Nephron (organoid): ENCODE results near the gene CNPY1.

Experiments
- H3K27ac Mint-ChIP-seq, 3 experiments: 2 replicates each; pipeline ENCODE4 v1.8.0; 2020; ENCODE audit warnings: mixed read lengths in 3 of 3, mild to moderate bottlenecking in 2 of 3, moderate library complexity in 1 of 3
- H3K27me3 Mint-ChIP-seq: 2 replicates; pipeline ENCODE4 v1.8.0; 2021; ENCODE audit warnings: low read depth, mild to moderate bottlenecking, moderate library complexity, mixed read lengths
- H3K36me3 Mint-ChIP-seq: 2 replicates; pipeline ENCODE4 v1.8.0; 2020; ENCODE audit warnings: low read depth, mixed read lengths
- H3K4me1 Mint-ChIP-seq: 2 replicates; pipeline ENCODE4 v1.8.0; 2020; ENCODE audit warnings: mixed read lengths
- H3K4me3 Mint-ChIP-seq, 3 experiments: 2 replicates each; pipeline ENCODE4 v1.8.0; 2020; ENCODE audit warnings: mild to moderate bottlenecking in 3 of 3, mixed read lengths in 3 of 3, moderate library complexity in 2 of 3
- H3K9me3 Mint-ChIP-seq: 2 replicates; pipeline ENCODE4 v1.8.0; 2020; ENCODE audit warnings: mixed read lengths
- CTCF ChIP-seq, 3 experiments: fragments of 200-600 bp; sonication (generic); IDR thresholded peaks; one replicate each; pipeline ENCODE4 v1.5.0; 2021; ENCODE audit warnings: antibody characterized with exemption in 3 of 3; ENCODE audit not compliant: unreplicated experiment in 3 of 3

Gene CNPY1

GRCh38 chr7:155470686-155471638 lies 75.4 kb downstream of the CNPY1 start:
- H3K4me1 Mint-ChIP-seq: peaks cover 30% of the 10 kb centered on the region
- H3K36me3 Mint-ChIP-seq: no peaks in the 10 kb centered on the region
- peak overlapping the region in 2 of 3 experiments; percentile 13 to 19 for H3K4me3 Mint-ChIP-seq
- TF ChIP-seq CTCF (IDR thresholded peaks at IDR 0.05; ENCODE audit: unreplicated experiment in 3 of 3): no peak
- H3K27me3 Mint-ChIP-seq: peaks cover 100% of the 10 kb centered on the region
- peaks cover 8% of the 10 kb centered on the region for H3K9me3 Mint-ChIP-seq
- no peak overlapping the region for H3K27ac Mint-ChIP-seq

- H3K4me1 Mint-ChIP-seq: peaks cover 30% of the 10 kb centered on the region
- peaks cover 100% of the 10 kb centered on the region for H3K27me3 Mint-ChIP-seq
- no peak overlapping the region for H3K4me3 Mint-ChIP-seq
- H3K27ac Mint-ChIP-seq: no peak overlapping the region
- H3K9me3 Mint-ChIP-seq: peaks cover 6% of the 10 kb centered on the region
- no peaks in the 10 kb centered on the region for H3K36me3 Mint-ChIP-seq
- TF ChIP-seq CTCF (IDR thresholded peaks at IDR 0.05; ENCODE audit: unreplicated experiment in 3 of 3): no peak
Measured at GRCh38 chr7:155470186-155470487, 76.2 kb downstream of the CNPY1 start.

- Mint-ChIP-seq H3K27ac (no peak overlapping the region), H3K9me3 (peaks cover 2% of the 10 kb centered on the region), H3K4me1 (peaks cover 30% of the 10 kb centered on the region), H3K27me3 (peaks cover 100% of the 10 kb centered on the region), H3K36me3 (no peaks in the 10 kb centered on the region), H3K4me3 (no peak overlapping the region)
- no peak for TF ChIP-seq CTCF (IDR thresholded peaks at IDR 0.05; ENCODE audit: unreplicated experiment in 3 of 3)
Measured at GRCh38 chr7:155469311-155470185, 76.8 kb downstream of the CNPY1 start.

GRCh38 chr7:155468785-155469148 lies 77.6 kb downstream of the CNPY1 start:
- Mint-ChIP-seq H3K9me3 (no peaks in the 10 kb centered on the region), H3K27ac (no peak overlapping the region), H3K27me3 (peaks cover 100% of the 10 kb centered on the region), H3K4me3 (peak overlapping the region in 1 of 3 experiments; percentile 23), H3K36me3 (no peaks in the 10 kb centered on the region), H3K4me1 (peaks cover 30% of the 10 kb centered on the region)
- TF ChIP-seq CTCF (IDR thresholded peaks at IDR 0.05; ENCODE audit: unreplicated experiment in 3 of 3): no peak

GRCh38 chr7:155467846-155468784 lies 78.2 kb downstream of the CNPY1 start:
- H3K27me3 Mint-ChIP-seq: peaks cover 100% of the 10 kb centered on the region
- H3K4me1 Mint-ChIP-seq: peaks cover 24% of the 10 kb centered on the region
- TF ChIP-seq CTCF (IDR thresholded peaks at IDR 0.05; ENCODE audit: unreplicated experiment in 3 of 3): no peak
- H3K9me3 Mint-ChIP-seq: no peaks in the 10 kb centered on the region
- H3K4me3 Mint-ChIP-seq: peak overlapping the region in 1 of 3 experiments; percentile 23
- no peak overlapping the region for H3K27ac Mint-ChIP-seq
- no peaks in the 10 kb centered on the region for H3K36me3 Mint-ChIP-seq
